GM18505 (cell line): ENCODE measurements around the gene CCDC82.

Experiments
- ATAC-seq: cut with Tn5 transposase; IDR thresholded peaks from one replicate; pipeline ENCODE4 v1.9.1; 2021; ENCODE audit not compliant: unreplicated experiment
- POLR2A ChIP-seq: IDR thresholded peaks from 4 replicates; pipeline ENCODE4 v1.6.1; 2011; ENCODE audit warnings: borderline replicate concordance; ENCODE audit not compliant: insufficient read depth, insufficient read length; ENCODE audit errors: extremely low read depth

CCDC82 gene

GRCh38 chr11:96329855-96330510 lies 59.7 kb downstream of the CCDC82 start:
- TF ChIP-seq POLR2A: no peak
- ATAC-seq: no peak

GRCh38 chr11:96329419-96329818 lies 60.3 kb downstream of the CCDC82 start:
- ATAC-seq: no peak
- no peak for TF ChIP-seq POLR2A

GRCh38 chr11:96328395-96329010 lies 61.2 kb downstream of the CCDC82 start:
- TF ChIP-seq POLR2A: no peak
- ATAC-seq: no peak

GRCh38 chr11:96326959-96327358 lies 62.8 kb downstream of the CCDC82 start:
- no peak for TF ChIP-seq POLR2A
- ATAC-seq: no peak

GRCh38 chr11:96324912-96325311 lies 64.8 kb downstream of the CCDC82 start:
- no peak for ATAC-seq
- no peak for TF ChIP-seq POLR2A

GRCh38 chr11:96323642-96323985 lies 66.1 kb downstream of the CCDC82 start:
- no peak for TF ChIP-seq POLR2A
- ATAC-seq: no peak

- ATAC-seq: no peak
- no peak for TF ChIP-seq POLR2A
These were observed 66.7 kb downstream of the CCDC82 start for GRCh38 chr11:96322775-96323641.

- TF ChIP-seq POLR2A: no peak
- ATAC-seq: no peak
These were observed 68.6 kb downstream of the CCDC82 start for GRCh38 chr11:96321091-96321490.

GRCh38 chr11:96319898-96320656 lies 69.6 kb downstream of the CCDC82 start:
- no peak for TF ChIP-seq POLR2A
- ATAC-seq: no peak

- no peak for ATAC-seq
- no peak for TF ChIP-seq POLR2A
These were observed 70.9 kb downstream of the CCDC82 start for GRCh38 chr11:96318850-96319249.

- ATAC-seq: no peak
- TF ChIP-seq POLR2A: no peak
These were observed 71.3 kb downstream of the CCDC82 start for GRCh38 chr11:96318399-96318798.

GRCh38 chr11:96317985-96318384 lies 71.7 kb downstream of the CCDC82 start:
- no peak for ATAC-seq
- no peak for TF ChIP-seq POLR2A

- no peak for TF ChIP-seq POLR2A
- ATAC-seq: no peak
These were observed 72.1 kb downstream of the CCDC82 start for GRCh38 chr11:96317571-96317970.
